Left kidney (tissue), 8 donors: ENCODE data around the gene ASMT. TPM values are rescaled to one million over a fixed set of nuclear protein-coding genes. Genes with fewer than 3 reads are reported as not detected.
A peak's percentile ranks its signal among the peaks of the same experiment; 100 is the strongest.
"Not testable (repeated sequence)": the region's sequence is repeated elsewhere in the genome, so short reads cannot be mapped to it uniquely, and the experiment has no call there.

Source experiments
- DNase-seq: peaks from one replicate; pipeline ENCODE4 v3.0.0-alpha.2; 2013
- long read RNA-seq, 8 donors: transcript quantifications; one replicate each; lab custom pipeline, GENCODE V29; 2026
- polyA plus RNA-seq: library from polyadenylated mRNA; unstranded; fragments of 120-200 nt; gene quantifications from one replicate; pipeline ENCODE4 v1.2.1, GENCODE V29; 2013; ENCODE audit not compliant: insufficient read length

Gene ASMT, protein sequence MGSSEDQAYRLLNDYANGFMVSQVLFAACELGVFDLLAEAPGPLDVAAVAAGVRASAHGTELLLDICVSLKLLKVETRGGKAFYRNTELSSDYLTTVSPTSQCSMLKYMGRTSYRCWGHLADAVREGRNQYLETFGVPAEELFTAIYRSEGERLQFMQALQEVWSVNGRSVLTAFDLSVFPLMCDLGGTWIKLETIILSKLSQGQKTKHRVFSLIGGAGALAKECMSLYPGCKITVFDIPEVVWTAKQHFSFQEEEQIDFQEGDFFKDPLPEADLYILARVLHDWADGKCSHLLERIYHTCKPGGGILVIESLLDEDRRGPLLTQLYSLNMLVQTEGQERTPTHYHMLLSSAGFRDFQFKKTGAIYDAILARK
- 0.10 TPM for polyA plus RNA-seq
- long read RNA-seq, donor 1 = 0 reads
- long read RNA-seq, donor 2 = 0 reads
- long read RNA-seq, donor 3 = 0 reads
- long read RNA-seq, donor 4 = 0 reads
- long read RNA-seq, donor 5 = 0 reads
- long read RNA-seq, donor 6 = 0 reads
- long read RNA-seq, donor 7 = 0 reads
- long read RNA-seq, donor 8 = 0 reads

DNA sequence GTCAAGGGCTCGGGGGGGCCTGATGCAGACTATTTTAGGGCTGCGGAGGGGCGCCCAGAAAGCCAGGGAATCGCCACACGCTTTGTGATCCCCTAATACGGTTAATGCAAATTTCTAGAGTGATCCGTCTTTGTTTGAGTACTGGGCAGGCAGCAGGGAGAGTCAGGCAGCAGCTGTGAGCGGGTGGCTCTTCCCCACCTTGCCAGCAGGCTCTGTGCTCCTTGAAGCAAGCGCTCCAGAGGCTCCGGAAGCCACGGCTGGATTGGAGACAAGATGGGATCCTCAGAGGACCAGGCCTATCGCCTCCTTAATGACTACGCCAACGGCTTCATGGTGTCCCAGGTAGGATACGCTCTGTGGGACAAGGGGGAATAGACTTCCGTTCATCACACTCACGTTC is at the start of gene ASMT:
Gene ASMT (plus strand): TSS at position 133 of the 400 bp plus-strand sequence. CDS start 141 bp downstream, at position 274.
- no peak for DNase-seq

DNA sequence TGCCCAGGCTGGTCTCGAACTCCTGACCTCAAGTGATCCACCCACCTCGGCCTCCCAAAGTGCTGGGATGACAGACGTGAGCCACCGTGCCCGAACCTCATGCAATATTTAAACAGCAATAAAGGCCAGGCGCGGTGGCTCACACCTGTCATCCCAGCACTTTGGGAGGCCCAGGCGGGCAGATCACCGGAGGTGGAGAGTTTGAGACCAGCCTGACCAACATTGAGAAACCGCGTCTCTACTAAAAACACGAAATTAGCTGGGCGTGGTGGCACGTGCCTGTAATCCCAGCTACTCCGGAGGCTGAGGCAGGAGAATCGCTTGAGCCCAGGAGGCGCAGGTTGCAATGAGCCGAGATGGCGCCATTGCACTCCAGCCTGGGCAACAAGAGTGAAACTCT is 40.7 kb upstream of the ASMT start:
- not testable (repeated sequence) for DNase-seq

DNA sequence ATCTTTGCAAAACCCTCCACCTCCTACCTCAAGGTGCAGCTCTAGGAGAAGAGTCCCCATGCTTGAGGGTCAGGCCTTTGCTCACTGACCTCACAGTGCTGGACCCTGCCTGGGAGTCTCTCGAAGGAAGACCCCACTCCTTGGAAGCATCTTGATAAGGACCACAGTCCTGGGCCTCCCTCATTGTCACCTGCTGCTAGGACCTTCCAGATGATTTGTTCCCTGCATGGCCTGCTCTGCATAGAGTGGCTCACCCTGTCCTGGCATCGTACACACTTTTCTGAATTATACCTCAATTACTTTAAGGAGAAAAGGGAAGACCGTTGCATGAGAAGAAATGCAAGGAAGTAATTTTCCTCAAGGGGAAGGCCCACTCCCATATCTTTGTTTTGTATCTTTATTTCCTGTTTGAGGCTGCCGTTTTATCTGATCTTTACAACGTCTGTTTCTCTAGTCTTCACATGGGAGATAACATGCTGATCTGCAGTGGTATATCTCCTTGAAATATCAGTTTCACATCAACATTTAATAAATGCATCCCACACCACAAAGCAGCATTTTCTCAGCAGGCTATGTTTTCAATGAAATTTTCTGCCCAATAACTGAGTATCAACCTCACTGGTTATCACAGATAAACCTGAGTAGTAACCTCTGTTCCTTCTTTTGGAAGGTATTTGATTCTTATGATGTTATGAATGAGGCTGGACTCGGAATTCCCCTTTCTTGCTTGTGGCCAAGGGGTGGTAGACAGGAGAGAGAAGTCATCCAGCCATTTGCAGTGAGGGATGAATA is 38.5 kb upstream of the ASMT start:
- no peak for DNase-seq

DNA sequence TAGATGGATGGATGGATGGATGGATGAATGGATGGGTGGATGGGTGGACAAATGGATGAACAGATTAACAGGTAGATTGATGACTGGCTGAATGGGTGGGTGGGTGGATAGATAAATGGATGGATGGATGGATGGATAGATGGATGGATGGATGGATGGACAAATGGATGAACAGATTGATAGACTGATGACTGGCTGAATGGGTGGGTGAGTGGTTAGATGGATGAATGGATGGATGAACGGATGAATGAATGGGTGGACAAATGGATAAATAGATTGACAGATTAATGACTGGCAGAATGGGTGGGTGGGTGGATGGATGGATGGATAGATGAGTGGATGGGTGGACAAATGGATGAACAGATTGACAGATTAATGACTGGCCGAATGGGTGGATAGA is 37.0 kb upstream of the ASMT start:
- DNase-seq = no peak

DNA sequence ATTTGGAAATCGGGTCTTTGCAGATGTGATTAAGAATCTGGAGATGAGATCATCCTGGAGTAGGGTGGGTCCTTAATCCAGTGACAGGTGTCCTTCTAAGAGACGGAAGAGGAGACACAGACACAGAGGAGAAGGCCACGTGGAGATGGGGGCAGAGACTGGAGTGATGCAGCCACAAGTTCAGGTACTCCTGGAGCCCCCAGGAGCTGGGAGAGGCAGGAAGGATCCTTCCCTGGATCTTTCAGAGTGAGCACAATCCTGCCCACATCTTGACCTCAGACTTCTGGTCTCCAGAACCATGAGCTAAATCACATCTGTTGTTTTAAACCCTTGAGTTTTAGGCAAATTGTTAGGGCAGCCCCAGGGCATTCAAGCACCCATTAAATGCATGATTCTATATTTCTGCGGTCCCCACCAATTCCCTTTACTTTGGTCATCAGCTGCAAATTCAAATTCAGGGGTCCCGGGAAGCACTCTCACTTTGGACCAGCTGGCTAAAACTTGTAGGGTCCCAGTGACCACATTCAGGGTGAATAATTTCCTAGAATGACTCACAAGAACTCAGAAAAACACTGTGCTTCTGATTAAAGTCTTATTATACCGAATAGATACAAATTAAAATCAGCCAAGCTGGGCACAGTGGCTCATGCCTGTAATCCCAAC is 36.2 kb upstream of the ASMT start:
- DNase-seq = no peak

DNA sequence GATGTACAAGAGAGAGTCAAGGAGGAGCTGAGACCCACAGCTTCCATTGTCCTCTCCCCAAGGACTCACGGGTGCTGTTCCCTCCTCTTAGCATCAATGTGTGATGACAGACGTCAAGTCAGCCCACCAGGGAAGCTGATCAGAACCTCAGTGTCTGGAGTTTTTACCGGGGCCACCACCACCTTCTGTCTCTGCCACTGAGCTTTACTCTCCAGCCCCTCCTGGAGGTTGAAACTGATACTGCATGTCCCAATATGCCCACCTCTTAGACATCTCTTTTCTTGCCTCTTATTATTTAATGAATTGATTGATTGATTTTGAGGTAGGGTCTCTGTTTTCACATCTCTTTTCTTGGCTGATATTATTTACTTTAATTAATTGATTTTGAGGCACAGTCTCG is 33.7 kb upstream of the ASMT start:
- no peak for DNase-seq

DNA sequence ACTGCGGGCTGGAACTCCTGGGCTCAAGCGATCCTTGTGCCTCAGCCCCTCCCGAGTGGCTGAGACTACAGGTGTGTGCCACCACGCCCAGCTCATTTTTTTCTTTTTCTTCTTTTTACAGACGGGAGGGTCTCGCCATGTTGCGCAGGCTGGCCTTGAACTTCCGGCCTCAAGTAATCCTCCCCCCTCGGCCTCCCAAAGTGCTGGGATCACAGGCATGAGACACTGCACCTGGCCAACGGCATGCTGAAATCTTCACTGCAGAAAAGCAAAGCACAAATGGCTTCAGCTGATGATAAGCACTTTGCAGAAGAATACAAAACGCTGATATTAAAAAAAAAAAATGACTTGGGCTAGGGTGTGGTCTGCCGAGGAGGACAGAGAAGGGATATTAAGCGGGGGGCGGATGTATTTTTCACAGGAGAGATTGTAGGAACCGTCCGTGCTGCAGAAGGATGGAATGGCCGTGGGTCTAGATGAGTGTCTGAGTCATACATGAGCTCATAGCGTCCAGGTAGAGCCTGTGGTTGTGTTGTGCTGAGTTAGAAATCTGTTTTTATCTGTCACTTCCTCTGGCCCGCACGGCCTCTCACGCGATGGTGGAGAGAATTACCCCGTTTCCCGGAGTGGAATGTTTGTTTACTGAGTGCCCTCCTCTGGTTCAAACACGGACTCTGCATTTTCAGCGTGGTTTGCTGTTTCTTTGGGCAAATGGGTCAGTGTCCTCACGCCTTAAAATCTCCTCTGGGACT is 32.0 kb upstream of the ASMT start:
- no peak for DNase-seq

DNA sequence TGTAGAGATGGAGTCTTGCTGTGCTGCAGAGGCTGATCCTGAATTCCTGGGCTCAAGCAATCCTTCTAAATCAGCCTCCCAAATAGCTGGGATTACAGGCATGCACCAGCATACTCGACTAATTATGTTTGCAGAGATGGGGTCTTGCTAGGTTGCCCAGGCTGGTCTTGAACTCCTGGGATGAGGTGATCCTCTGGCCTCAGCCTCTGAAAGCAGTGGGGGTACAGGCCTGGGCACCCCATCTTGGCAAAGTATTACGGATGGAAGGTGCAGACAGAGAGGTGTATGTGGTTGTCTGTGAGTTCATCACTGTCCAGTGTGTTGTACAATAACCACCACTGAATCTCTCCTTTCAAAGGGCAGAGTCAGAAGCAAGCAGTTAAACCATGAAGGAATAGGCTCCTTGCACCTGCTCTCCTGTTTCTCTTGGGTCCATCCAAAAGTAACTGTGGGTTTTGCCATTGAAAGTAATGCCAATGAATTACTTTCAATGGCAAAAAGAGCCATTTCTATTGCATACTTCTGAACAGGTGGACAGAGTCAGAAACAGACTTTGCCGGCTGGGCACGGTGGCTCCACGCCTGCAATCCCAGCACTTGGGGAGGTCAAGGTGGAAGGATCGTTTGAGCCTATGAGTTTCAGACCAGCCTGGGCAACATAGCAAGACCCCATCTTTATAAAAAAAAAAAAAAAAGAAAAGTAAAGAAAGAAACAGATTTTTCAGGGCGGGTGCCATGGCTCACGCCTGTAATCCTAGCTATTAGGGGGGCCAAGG is 30.4 kb upstream of the ASMT start:
- DNase-seq = no peak

DNA sequence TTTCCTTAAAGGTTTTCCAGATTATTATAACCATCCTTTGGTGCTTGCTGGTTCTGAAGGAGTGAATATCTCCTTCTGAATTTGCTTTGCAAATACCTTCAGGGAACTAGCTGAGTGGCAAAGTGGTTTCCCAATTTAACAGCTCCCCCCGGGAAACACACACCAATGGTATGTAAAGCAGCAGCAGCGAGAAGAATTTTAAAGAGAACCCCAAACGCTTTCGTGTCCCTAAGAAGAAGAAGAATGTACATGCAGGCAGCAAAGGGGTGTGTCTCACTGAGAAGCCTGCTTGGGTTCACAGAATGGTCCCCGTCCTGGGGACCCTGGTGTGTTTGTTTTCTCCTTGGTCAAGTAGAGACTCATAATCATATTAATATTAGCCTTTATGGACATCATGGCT is 27.7 kb upstream of the ASMT start:
- DNase-seq = no peak

DNA sequence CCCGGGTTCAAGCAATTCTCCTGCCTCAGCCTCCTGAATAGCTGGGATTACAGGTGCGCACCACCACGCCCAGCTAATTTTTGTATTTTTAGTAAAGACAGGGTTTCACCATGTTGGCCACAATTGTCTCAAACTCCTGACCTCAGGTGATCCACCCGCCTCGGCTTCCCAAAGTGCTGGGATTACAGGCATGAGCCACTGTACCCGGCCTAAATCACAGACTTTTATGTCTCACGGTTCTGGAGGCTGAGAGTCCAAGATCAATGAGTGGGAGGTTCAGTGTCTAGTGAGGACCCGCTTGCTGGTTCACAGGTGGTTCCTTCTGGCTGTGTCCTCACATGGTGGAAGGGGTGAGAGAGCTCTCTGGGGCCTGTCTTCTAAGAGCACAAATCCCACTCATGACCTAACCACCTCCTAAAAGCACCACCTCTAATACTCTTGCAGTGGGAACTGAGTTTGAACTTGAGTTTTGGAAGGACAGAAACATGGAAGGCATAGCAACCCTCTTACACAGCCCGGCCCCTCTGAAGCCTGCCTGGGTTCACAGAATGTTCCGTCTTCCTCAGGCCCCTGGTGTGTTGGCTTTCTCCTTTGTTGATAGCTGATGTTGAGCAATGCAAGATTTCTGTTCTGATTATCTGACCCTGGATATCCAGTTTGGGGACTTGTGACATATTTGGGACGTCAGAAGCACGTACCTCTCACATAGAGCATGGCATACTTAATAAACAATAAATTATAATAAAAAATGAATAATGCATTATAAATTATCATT is 25.3 kb upstream of the ASMT start:
- no peak for DNase-seq

DNA sequence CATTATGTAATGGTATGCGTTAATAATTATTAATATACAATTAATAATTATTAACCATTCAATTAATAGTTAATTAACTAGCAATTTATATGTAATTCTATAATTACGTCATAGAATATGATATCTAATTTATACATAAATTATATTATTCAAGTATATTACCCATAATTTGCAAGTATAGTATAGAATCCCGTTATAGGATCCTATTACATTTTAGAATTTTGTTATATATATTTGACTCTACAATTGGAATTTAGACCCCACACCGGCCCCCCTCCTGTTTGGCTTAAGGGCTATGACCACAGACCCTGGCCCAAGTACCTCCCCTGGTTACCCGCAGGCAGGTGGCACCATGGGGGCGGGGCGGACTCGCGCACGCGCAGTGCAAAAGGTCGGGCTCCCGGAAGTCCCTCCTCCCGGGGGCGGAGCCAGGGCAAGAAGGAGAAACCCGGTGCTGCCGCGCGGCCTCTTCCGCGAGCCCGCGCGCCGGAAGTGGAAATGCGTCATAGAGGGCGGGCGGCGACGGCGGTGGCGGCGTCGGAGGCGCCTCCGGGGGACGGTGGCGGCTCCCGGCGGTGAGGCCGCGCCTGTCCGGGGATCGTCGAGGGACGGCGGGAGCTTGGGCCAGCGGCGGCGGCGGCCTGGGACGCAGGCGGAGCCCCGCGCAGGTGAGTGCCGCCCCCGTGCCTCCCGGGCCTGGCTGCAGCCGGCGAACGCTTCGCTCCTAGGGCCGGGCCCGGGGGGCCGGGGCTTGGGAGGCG is 23.6 kb upstream of the ASMT start, which contains the start of gene AKAP17A:
Gene AKAP17A (plus strand): TSS at position 503 of the 761 bp plus-strand sequence. CDS start 1,859 bp downstream, outside the sequence.
- peak; percentile 93 for DNase-seq

DNA sequence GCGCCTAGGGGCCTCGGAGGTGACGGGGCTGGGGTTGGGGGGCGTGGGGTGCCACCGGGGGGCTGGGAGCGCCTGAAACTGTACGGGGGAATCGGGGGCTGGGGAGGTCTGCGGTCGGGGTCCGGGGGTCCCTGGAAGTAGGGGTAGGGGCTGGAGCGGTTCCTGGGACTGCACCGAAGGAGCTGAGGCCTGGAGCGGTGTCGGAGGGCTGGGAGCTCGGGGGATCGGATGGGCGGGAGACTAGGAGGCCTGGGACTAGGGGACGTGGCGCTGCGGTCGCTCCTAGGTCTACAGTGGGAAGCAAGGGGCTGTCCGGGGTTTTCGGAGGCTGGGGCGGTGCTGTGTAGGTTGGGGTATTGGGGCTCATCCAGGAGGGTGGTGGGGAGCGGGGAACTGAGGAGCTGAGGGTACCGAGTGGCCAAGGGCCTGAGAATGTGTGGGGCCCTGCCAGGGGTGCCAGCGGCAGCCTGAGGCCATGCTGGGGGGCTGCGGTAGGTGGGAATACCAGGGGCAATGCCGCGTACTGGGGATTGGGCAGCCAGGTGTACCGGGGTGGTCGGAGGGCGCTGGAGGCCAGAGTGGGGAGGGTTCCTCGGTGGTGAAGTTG is 22.9 kb upstream of the ASMT start:
- no peak for DNase-seq

DNA sequence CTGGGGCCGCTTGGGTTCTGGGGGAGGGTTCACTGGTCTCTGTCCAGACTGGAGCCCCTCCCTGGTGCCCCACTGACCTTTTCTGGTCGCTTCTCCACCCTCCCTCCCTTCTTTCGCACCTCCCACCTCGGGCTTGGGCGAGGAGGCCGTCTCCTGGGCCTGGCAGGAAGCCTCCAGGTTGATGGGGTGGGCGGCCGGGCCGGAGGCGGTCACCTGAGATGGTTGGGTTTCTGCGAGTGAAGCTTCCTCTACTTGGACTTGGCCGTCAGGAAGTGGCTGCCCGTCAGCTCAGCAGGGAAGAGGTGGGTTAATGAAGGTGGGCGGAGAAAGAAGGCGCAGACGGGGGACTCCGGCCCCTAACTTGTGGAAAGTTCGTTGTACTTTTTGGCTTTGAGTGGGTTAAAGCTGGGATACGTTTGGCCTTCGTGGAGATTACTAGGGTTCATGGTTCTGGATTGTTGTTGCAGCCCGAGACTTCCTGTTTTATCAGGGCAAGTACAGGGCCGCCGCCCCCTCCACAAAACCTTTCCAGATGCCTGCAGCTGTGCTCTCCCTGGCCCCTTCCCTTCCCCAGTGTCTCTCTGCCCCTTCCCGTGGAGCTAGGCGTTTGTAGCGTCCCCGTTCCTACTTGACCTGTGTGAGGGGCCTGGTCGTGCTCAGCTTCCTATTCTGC is 22.3 kb upstream of the ASMT start:
- DNase-seq = no peak

DNA sequence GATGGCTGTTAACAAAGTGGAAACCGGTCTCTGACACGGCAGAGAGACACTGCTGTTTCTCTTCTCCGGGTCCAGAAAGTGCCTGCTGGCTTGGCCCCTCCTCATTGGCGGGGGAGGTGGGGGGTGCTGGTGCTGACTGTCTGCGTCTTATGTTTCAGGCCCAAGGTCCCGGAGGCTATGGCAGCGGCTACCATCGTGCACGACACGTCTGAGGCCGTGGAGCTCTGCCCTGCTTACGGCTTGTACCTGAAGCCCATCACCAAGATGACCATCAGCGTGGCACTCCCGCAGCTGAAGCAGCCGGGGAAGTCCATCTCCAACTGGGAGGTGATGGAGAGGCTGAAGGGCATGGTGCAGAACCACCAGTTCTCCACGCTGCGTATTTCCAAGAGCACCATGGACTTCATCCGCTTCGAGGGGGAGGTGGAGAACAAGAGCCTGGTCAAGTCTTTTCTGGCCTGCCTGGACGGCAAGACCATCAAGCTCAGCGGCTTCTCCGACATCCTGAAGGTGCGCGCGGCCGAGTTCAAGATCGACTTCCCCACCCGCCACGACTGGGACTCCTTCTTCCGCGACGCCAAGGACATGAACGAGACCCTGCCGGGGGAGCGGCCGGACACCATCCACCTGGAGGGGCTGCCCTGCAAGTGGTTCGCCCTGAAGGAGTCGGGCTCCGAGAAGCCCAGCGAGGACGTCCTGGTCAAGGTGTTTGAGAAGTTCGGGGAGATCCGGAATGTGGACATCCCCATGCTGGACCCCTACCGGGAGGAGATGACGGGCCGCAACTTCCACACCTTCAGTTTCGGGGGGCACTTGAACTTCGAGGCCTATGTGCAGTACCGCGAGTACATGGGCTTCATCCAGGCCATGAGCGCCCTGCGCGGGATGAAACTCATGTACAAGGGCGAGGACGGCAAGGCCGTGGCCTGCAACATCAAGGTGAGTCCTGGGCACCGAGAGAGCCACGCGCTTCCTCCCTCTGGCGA is 21.3 kb upstream of the ASMT start:
- no peak for DNase-seq

DNA sequence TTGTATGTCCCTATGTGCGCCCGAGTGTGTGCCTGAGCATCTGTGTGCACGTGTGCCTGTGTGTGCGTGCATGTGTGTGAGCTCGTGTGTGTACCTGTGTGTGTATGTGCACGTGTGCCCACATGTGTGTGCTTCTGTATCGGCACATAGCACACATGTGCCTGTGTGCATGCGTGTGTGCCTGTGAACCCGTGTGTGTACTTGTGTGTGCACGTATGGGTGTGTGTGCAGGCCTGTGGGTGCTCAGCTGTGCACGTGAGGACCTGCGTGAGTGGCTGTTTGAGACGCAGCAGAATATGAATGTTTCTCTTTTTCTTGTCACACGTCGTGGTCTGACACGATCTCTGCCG is 19.2 kb upstream of the ASMT start:
- DNase-seq = no peak

DNA sequence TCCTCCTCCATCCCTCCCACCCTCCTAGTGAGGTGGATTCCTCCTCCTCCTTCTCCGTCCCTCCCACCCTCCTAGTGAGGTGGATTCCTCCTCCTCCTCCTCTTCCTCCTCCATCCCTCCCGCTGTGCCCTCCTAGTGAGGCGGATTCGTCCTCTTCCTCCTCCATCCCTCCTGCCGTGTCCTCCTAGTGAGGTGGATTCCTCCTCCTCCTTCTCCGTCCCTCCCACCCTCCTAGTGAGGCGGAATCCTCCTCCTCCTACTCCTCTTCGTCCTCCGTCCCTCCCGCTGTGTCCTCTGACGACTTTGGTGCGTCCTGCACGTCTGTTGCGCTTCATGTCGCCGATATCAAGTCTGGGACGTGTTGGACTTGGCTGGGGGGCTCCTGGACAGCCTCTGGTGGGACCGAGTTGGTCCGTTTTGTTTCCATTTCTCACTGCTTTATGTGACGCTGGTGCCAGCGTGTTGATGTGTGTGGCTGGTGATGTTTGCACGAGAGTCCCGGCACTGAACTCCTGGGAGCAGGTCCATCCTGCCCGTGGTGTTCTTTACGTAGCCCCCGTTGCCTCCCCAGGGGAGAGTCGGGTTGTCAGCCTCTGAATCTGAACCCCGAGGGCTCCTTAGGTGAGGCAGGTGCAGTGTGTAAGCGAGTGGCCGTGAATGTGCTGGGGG is 18.0 kb upstream of the ASMT start:
- DNase-seq = no peak
